ENCODE data around the gene DAB2IP.

DAB2IP gene

GRCh38 chr9:121685146-121685794 lies 33.8 kb downstream of the DAB2IP start:
- DNase-seq = no peak
- ChIA-PET POLR2A (no interaction called here), CTCF (interaction anchor here (0.5 to 17.8 kb wide), 18 partner anchors 8 to 311 kb away, joined by 3 to 154 read pairs (median 8); no protein-coding TSS in a partner anchor)
- H3K9me3 ChIP-seq (ENCODE audit: control extremely low read depth in 1 of 5, control insufficient read depth in 4 of 5, insufficient read depth in 2 of 5, low read depth in 1 of 5, low read length in 4 of 5) = no peaks in the 10 kb centered on the region
- WGBS (ENCODE audit: insufficient coverage) = 99% methylated on average over 7 of the region's 14 CpGs
- H3K27me3 ChIP-seq (replicated peaks in 2 of 5; ENCODE audit: control insufficient read depth in 4 of 5, insufficient read depth in 5 of 5, low read length in 4 of 5) = no peaks in the 10 kb centered on the region
- no peak overlapping the region for H3K4me3 ChIP-seq (ENCODE audit: control insufficient read depth in 1 of 7, extremely low read depth in 1 of 7, insufficient read depth in 4 of 7, low read depth in 2 of 7, low read length in 6 of 7)
- peaks cover 0 to 4% (median 0%) of the 10 kb centered on the region in 4 experiments for H3K4me1 ChIP-seq (ENCODE audit: control extremely low read depth in 1 of 4, control insufficient read depth in 4 of 4, insufficient read depth in 4 of 4, low read length in 3 of 4)
- no peak overlapping the region for H3K27ac ChIP-seq (ENCODE audit: insufficient read depth in 1 of 2, low read depth in 1 of 2, low read length in 2 of 2, poor library complexity in 1 of 2, severe bottlenecking in 2 of 2)
- no peaks in the 10 kb centered on the region for H3K36me3 ChIP-seq (ENCODE audit: control insufficient read depth in 4 of 4, insufficient read depth in 4 of 4, low read length in 3 of 4)

DNA sequence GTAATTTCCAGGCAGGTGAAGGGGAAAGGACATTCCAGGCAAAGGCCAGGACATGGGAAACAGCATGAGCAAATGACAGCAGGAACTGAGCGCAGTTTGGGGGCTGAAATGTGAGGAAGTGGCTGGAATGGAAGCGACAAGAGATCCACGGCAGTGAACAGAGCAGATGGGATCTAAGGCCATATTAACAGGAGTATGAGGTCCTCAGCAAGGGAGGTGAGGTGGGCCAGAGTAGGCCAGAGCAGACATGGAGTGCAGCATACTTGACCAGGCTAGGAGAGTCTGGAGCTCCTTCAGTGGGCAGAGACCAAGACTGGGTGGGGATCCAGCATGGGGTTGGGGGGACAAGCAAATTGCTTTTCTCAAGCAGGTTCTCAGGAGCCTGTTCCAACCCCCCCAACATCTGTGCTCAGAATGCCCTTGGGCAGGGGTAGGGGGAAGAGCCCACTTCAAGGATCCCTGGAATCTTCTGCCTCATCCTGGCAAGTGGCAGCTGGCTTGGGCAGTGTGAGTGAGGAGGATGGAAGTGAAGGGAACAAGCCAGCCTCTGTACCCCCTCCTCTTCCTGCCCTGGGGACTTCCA lies 34.5 kb downstream of the DAB2IP start:
- Histone ChIP-seq H3K27ac (ENCODE audit: insufficient read depth in 1 of 2, low read depth in 1 of 2, low read length in 2 of 2, poor library complexity in 1 of 2, severe bottlenecking in 2 of 2) (no peak overlapping the region), H3K36me3 (ENCODE audit: control insufficient read depth in 4 of 4, insufficient read depth in 4 of 4, low read length in 3 of 4) (no peaks in the 10 kb centered on the region), H3K4me3 (ENCODE audit: control insufficient read depth in 1 of 7, extremely low read depth in 1 of 7, insufficient read depth in 4 of 7, low read depth in 2 of 7, low read length in 6 of 7) (no peak overlapping the region), H3K27me3 (replicated peaks in 2 of 5; ENCODE audit: control insufficient read depth in 4 of 5, insufficient read depth in 5 of 5, low read length in 4 of 5) (peaks cover 0 to 2% (median 0%) of the 10 kb centered on the region in 5 experiments), H3K4me1 (ENCODE audit: control extremely low read depth in 1 of 4, control insufficient read depth in 4 of 4, insufficient read depth in 4 of 4, low read length in 3 of 4) (peaks cover 0 to 4% (median 0%) of the 10 kb centered on the region in 4 experiments), H3K9me3 (ENCODE audit: control extremely low read depth in 1 of 5, control insufficient read depth in 4 of 5, insufficient read depth in 2 of 5, low read depth in 1 of 5, low read length in 4 of 5) (no peaks in the 10 kb centered on the region)
- ChIA-PET POLR2A (no interaction called here), CTCF (interaction anchor here (0.5 to 17.8 kb wide), 13 partner anchors 9 to 303 kb away, joined by 3 to 154 read pairs (median 7); no protein-coding TSS in a partner anchor)
- no peak for DNase-seq
- 100% methylated on average over 3 of the region's 3 CpGs for WGBS (ENCODE audit: insufficient coverage)

DNA sequence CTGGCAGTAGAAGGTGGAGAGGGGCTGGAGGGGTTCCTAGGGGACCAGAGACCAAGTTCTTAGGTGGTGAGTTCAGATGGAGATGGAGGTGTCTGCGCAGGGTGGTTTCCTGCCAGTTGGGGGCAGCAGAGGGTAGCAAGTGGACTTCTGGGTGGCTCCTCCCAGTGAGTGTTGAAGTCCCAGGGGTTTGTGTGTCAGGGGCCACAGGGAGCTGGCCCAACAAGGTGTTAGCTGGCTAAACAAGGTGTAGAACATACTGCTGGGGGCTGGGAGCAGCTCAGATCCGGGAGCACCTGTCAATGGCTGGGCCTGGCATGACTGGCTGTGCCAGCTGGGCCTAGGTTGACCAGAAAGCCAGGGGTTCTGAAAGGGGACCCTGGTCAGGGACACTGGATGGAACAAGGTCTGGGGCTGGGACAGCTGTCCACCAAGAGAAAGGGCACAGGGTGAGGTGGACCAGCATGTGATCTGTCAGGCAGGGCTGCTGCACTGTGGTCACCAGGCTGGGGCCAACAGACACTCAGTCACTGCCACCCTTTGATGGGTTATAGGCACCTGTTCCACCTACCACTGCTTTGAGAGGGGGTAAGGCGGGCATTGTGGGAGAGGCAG lies 35.6 kb downstream of the DAB2IP start:
- Histone ChIP-seq H3K27me3 (replicated peaks in 2 of 5; ENCODE audit: control insufficient read depth in 4 of 5, insufficient read depth in 5 of 5, low read length in 4 of 5) (peaks cover 0 to 2% (median 0%) of the 10 kb centered on the region in 5 experiments), H3K4me3 (ENCODE audit: control insufficient read depth in 1 of 7, extremely low read depth in 1 of 7, insufficient read depth in 4 of 7, low read depth in 2 of 7, low read length in 6 of 7) (no peak overlapping the region), H3K9me3 (ENCODE audit: control extremely low read depth in 1 of 5, control insufficient read depth in 4 of 5, insufficient read depth in 2 of 5, low read depth in 1 of 5, low read length in 4 of 5) (no peaks in the 10 kb centered on the region), H3K4me1 (ENCODE audit: control extremely low read depth in 1 of 4, control insufficient read depth in 4 of 4, insufficient read depth in 4 of 4, low read length in 3 of 4) (peaks cover 0 to 4% (median 0%) of the 10 kb centered on the region in 4 experiments), H3K27ac (ENCODE audit: insufficient read depth in 1 of 2, low read depth in 1 of 2, low read length in 2 of 2, poor library complexity in 1 of 2, severe bottlenecking in 2 of 2) (no peak overlapping the region), H3K36me3 (ENCODE audit: control insufficient read depth in 4 of 4, insufficient read depth in 4 of 4, low read length in 3 of 4) (no peaks in the 10 kb centered on the region)
- CTCF ChIA-PET = interaction anchor here (0.8 to 17.8 kb wide), 21 partner anchors 10 to 374 kb away, joined by 3 to 154 read pairs (median 4); no protein-coding TSS in a partner anchor
- POLR2A ChIA-PET = interaction anchor here (0.9 kb wide), 1 partner anchor 12 kb away, joined by 4 read pairs; no protein-coding TSS in a partner anchor
- WGBS (ENCODE audit: insufficient coverage) = 46% methylated on average over 2 of the region's 3 CpGs
- peak; percentile 75 to 88 (median 81) for DNase-seq

DNA sequence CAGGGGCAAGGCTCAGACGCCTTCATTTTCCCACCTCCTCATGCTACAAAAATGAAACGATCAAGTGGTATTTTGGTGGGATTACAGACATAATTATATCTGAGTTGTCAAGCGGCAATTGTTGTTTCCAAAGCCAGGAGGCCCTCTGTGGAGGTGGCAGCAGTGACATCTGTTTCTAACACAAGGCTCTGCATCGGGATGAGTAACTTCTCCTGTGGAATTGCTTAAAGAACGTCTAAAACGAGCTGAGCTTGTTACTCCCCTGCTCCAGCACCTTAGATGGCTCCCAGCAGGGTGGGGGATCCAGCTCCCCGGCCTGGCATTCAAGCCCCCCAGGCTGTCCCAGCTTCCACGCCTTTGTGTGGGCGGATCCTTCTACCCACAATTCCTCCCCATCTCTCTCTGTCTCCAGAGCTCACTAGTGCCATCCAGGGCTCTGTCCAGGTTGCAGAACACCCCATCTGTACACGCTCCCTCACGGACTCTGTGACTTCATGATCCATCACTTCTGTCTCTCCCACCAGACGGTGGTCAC lies 36.8 kb downstream of the DAB2IP start:
- Histone ChIP-seq H3K4me3 (ENCODE audit: control insufficient read depth in 1 of 7, extremely low read depth in 1 of 7, insufficient read depth in 4 of 7, low read depth in 2 of 7, low read length in 6 of 7) (no peak overlapping the region), H3K4me1 (ENCODE audit: control extremely low read depth in 1 of 4, control insufficient read depth in 4 of 4, insufficient read depth in 4 of 4, low read length in 3 of 4) (no peaks in the 10 kb centered on the region), H3K27ac (ENCODE audit: insufficient read depth in 1 of 2, low read depth in 1 of 2, low read length in 2 of 2, poor library complexity in 1 of 2, severe bottlenecking in 2 of 2) (no peak overlapping the region), H3K36me3 (ENCODE audit: control insufficient read depth in 4 of 4, insufficient read depth in 4 of 4, low read length in 3 of 4) (no peaks in the 10 kb centered on the region), H3K9me3 (ENCODE audit: control extremely low read depth in 1 of 5, control insufficient read depth in 4 of 5, insufficient read depth in 2 of 5, low read depth in 1 of 5, low read length in 4 of 5) (no peaks in the 10 kb centered on the region), H3K27me3 (replicated peaks in 2 of 5; ENCODE audit: control insufficient read depth in 4 of 5, insufficient read depth in 5 of 5, low read length in 4 of 5) (peaks cover 0 to 2% (median 0%) of the 10 kb centered on the region in 5 experiments)
- DNase-seq = no peak
- POLR2A ChIA-PET = no interaction called here
- WGBS (ENCODE audit: insufficient coverage) = 96% methylated on average over 11 of the region's 12 CpGs
- CTCF ChIA-PET = interaction anchor here (1.0 to 17.8 kb wide), 15 partner anchors 9 to 328 kb away, joined by 3 to 154 read pairs (median 5); no protein-coding TSS in a partner anchor

DNA sequence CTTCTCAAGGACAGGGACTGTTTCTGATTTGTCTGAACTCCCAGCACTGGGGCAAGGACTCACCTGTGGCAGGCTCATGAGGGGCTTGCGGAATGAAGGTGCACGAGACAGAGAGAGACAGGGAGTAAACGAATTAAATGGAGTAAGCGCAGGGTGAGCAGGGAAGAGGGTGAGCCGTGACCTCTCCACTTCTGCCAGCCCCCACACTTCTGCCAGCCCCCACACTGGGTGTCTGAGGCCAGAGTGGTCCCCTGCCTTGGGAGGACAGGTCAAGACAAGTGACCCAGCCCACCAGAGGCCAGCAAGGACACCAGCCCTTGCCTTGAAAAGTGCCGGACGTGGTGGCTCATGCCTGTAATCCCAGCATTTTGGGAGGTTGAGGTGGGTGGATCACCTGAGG lies 37.2 kb downstream of the DAB2IP start:
- POLR2A ChIA-PET = no interaction called here
- WGBS (ENCODE audit: insufficient coverage) = 100% methylated on average over 4 of the region's 7 CpGs

DNA sequence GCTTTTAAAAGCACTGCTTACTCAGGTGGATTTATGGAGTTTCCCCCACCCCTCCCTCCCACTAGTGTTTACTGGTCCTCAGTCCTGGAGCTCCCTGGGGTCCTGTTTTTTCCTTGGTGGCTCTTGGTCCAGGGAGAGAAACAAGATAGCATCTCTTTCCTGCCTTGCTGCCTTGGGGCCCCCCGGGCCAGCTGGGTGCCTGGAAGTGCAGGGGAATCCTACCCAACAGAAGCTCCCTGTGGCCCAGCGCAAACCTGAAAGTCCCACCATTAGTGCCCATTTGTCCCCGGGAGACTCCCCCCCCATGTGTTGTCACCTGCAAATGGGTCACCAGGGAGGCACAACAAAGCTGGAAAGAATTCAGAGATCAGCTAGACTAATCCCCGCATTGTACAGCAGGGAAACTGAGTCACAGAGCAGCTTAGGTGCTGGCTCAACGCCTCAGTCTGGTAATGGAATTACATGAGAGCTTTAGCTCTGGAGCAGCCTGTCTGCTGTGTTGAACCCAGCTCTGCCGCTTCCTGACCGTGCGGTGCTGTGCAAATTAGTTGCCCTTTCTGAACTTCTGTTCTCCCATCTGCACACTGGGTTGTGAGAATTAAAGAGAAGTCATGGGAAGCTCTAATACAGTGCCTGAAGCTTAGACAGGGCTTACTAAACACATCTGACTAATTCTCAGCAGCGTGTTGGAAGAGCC lies 38.2 kb downstream of the DAB2IP start:
- CTCF ChIA-PET = interaction anchor here (0.7 to 2.3 kb wide), 17 partner anchors 9 to 435 kb away, joined by 3 to 12 read pairs (median 4); no protein-coding TSS in a partner anchor
- POLR2A ChIA-PET = no interaction called here
- DNase-seq = no peak
- H3K27me3 ChIP-seq (replicated peaks in 2 of 5; ENCODE audit: control insufficient read depth in 4 of 5, insufficient read depth in 5 of 5, low read length in 4 of 5) = peaks cover 0 to 2% (median 0%) of the 10 kb centered on the region in 5 experiments
- H3K36me3 ChIP-seq (ENCODE audit: control insufficient read depth in 4 of 4, insufficient read depth in 4 of 4, low read length in 3 of 4) = no peaks in the 10 kb centered on the region
- H3K9me3 ChIP-seq (ENCODE audit: control extremely low read depth in 1 of 5, control insufficient read depth in 4 of 5, insufficient read depth in 2 of 5, low read depth in 1 of 5, low read length in 4 of 5) = no peaks in the 10 kb centered on the region
- no peak overlapping the region for H3K4me3 ChIP-seq (ENCODE audit: control insufficient read depth in 1 of 7, extremely low read depth in 1 of 7, insufficient read depth in 4 of 7, low read depth in 2 of 7, low read length in 6 of 7)
- WGBS (ENCODE audit: insufficient coverage) = 95% methylated on average over 9 of the region's 9 CpGs
- H3K27ac ChIP-seq (ENCODE audit: insufficient read depth in 1 of 2, low read depth in 1 of 2, low read length in 2 of 2, poor library complexity in 1 of 2, severe bottlenecking in 2 of 2) = no peak overlapping the region
- H3K4me1 ChIP-seq (ENCODE audit: control extremely low read depth in 1 of 4, control insufficient read depth in 4 of 4, insufficient read depth in 4 of 4, low read length in 3 of 4) = no peaks in the 10 kb centered on the region

More for the DNA sequence above, 37.2 kb downstream of the DAB2IP start:
- Histone ChIP-seq H3K36me3 (ENCODE audit: control insufficient read depth in 4 of 4, insufficient read depth in 4 of 4, low read length in 3 of 4) (no peaks in the 10 kb centered on the region), H3K9me3 (ENCODE audit: control extremely low read depth in 1 of 5, control insufficient read depth in 4 of 5, insufficient read depth in 2 of 5, low read depth in 1 of 5, low read length in 4 of 5) (no peaks in the 10 kb centered on the region), H3K27ac (ENCODE audit: insufficient read depth in 1 of 2, low read depth in 1 of 2, low read length in 2 of 2, poor library complexity in 1 of 2, severe bottlenecking in 2 of 2) (no peak overlapping the region), H3K4me3 (ENCODE audit: control insufficient read depth in 1 of 7, extremely low read depth in 1 of 7, insufficient read depth in 4 of 7, low read depth in 2 of 7, low read length in 6 of 7) (no peak overlapping the region), H3K27me3 (replicated peaks in 2 of 5; ENCODE audit: control insufficient read depth in 4 of 5, insufficient read depth in 5 of 5, low read length in 4 of 5) (peaks cover 0 to 2% (median 0%) of the 10 kb centered on the region in 5 experiments), H3K4me1 (ENCODE audit: control extremely low read depth in 1 of 4, control insufficient read depth in 4 of 4, insufficient read depth in 4 of 4, low read length in 3 of 4) (no peaks in the 10 kb centered on the region)
- DNase-seq = no peak
- CTCF ChIA-PET = interaction anchor here (0.9 to 17.8 kb wide), 9 partner anchors 8 to 308 kb away, joined by 3 to 154 read pairs (median 10); no protein-coding TSS in a partner anchor
